T-helper 1 cell treated with Interleukin-12 subunit alpha and Interleukin-12 subunit beta and Interleukin-4 antibody, amounts not matched to agents 30 μg/mL and 1 μg/mL, for 36 hours (primary cell): ENCODE results near the gene GAREM2.

Experiments used
- H3K27ac Mint-ChIP-seq: one replicate; pipeline ENCODE4 v1.8.0; 2021; ENCODE audit warnings: mild to moderate bottlenecking, mixed read lengths
- H3K27me3 Mint-ChIP-seq: one replicate; pipeline ENCODE4 v1.8.0; 2021; ENCODE audit warnings: low read depth, mixed read lengths
- H3K36me3 Mint-ChIP-seq: one replicate; pipeline ENCODE4 v1.8.0; 2021; ENCODE audit warnings: low read depth, mixed read lengths
- H3K4me1 Mint-ChIP-seq: one replicate; pipeline ENCODE4 v1.8.0; 2021; ENCODE audit warnings: low read depth, mixed read lengths
- H3K4me3 Mint-ChIP-seq: one replicate; pipeline ENCODE4 v1.8.0; 2021; ENCODE audit warnings: mild to moderate bottlenecking, moderate library complexity, mixed read lengths
- H3K9me3 Mint-ChIP-seq: one replicate; pipeline ENCODE4 v1.8.0; 2021; ENCODE audit warnings: mixed read lengths

The GAREM2 gene

GRCh38 chr2:26189123-26189522 lies 16.2 kb downstream of the GAREM2 start:
- H3K9me3 Mint-ChIP-seq = no peaks in the 10 kb centered on the region
- peaks cover 13% of the 10 kb centered on the region for H3K36me3 Mint-ChIP-seq
- H3K27me3 Mint-ChIP-seq = no peaks in the 10 kb centered on the region
- H3K27ac Mint-ChIP-seq = no peak overlapping the region
- H3K4me1 Mint-ChIP-seq = peaks cover 5% of the 10 kb centered on the region
- H3K4me3 Mint-ChIP-seq = no peak overlapping the region

DNA sequence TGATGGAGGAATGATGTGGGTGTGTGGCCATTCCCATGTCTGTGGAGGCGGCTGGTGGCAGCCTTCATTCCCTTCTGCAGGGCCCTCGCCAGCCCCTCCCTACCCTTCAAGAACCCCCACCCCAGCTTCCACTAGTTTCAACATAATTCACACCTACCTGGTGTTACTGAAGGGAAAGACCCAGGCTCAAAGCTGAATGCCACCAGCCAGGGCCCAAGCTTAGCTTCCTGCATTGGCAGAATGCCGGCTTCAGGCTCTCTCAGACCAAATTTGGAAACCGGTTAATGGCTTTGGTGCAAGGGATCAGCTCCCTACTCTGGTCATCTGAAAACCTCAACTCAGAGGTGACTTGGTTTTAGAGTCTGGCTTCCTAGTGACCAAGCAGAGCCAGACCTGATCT lies 16.9 kb downstream of the GAREM2 start:
- H3K4me1 Mint-ChIP-seq = peaks cover 5% of the 10 kb centered on the region
- H3K9me3 Mint-ChIP-seq = no peaks in the 10 kb centered on the region
- H3K27ac Mint-ChIP-seq = no peak overlapping the region
- no peak overlapping the region for H3K4me3 Mint-ChIP-seq
- H3K27me3 Mint-ChIP-seq = no peaks in the 10 kb centered on the region
- H3K36me3 Mint-ChIP-seq = peaks cover 18% of the 10 kb centered on the region

DNA sequence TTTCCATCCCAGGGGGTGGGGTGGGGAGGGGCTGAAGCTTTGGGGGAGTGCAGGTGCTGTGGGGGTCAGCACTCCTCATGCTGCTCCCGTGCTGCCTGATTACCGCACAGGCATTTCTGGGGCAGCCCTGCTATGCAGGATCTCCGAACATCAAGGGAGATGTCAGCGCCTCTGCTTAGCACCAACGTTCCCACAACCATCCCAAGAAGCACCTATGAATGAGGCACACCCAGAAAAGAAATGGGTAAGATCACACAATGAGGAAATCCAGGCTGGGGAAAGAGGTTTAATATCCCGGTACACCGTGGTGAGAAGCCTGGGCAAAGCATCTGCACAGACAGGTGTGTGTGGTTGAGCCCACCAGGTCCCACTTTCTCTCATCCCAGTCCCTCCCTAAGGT lies 17.5 kb downstream of the GAREM2 start:
- peaks cover 4% of the 10 kb centered on the region for H3K4me1 Mint-ChIP-seq
- no peaks in the 10 kb centered on the region for H3K9me3 Mint-ChIP-seq
- H3K4me3 Mint-ChIP-seq = no peak overlapping the region
- peaks cover 22% of the 10 kb centered on the region for H3K36me3 Mint-ChIP-seq
- no peak overlapping the region for H3K27ac Mint-ChIP-seq
- H3K27me3 Mint-ChIP-seq = no peaks in the 10 kb centered on the region

GRCh38 chr2:26191316-26192159 lies 18.6 kb downstream of the GAREM2 start:
- no peaks in the 10 kb centered on the region for H3K27me3 Mint-ChIP-seq
- peak overlapping the region; percentile 32 for H3K27ac Mint-ChIP-seq
- H3K9me3 Mint-ChIP-seq = no peaks in the 10 kb centered on the region
- no peaks in the 10 kb centered on the region for H3K4me1 Mint-ChIP-seq
- no peak overlapping the region for H3K4me3 Mint-ChIP-seq
- H3K36me3 Mint-ChIP-seq = peaks cover 27% of the 10 kb centered on the region

DNA sequence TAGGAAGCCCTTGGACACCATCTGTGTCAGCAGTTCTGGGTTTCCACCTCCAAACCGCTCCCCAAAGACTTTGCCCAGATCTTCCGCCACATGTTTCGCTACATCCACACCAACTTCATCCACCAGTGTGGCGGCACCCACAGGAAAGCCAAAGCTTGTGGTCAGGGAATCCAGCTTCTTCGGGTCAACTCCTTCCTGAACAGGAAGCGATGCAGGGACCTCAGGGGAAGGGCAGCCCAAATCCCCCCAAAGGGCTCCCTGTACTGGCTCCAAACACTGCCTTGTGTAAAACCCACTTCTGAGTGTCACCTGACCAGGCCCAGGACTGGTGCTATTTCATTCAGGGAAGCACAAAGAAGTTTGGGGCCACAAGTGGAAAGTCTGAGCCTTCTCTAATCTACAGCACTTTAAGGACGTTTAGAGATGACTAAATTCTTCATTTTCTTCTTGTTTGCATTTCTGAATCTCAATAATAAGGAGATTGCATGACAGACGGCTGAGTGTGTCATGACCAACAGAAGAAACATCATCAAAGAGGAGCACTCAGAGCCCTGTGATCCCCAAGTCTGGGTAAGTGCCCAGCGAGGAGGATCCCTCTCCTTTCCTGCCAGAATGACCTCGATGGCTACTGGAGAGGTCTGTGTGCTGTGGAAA lies 20.8 kb downstream of the GAREM2 start:
- Mint-ChIP-seq H3K27me3 (no peaks in the 10 kb centered on the region), H3K36me3 (peaks cover 39% of the 10 kb centered on the region)

DNA sequence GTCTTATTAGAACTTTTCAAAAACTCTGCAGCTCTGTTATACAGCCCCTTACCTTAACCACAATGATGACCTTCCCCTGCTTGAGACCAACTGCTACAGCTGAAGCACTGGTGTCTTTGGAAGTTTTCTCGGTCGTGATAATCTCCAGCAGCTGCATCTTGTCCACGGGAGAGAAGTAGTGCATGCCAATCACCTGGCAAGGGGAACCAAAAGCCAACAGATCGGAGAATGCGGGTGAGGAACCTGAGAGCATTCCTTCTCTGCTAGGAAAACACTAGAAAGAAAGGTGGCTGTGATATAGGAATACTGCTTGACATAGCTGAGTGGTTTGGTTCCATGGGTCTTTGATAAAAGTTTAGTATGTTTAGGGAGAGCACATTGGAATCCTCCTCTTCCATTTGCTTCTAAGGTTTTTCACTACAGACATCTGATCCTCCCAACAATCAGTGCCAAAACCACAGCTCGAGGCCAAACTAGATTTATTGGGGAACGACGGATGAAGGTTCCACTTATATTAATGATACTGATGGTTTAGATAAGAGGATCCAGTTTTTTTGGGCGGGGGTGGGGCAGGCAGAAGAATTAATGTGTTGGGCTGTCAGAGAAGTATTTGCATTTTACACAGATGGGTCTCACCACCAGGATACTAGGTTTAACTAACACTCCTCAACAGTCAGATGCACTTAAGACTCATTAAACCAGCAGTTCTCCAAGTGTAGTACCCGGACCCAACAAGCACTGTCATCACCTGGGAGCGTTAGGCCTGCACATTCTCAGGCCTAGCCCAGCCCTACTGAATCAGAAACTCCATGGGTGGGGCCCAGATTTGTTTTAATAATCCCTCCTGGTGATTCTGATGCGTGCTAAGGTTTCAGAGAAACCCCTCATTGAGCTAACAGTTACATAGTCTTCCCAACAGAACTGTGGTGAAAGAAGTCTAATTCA lies 22.4 kb downstream of the GAREM2 start:
- H3K4me1 Mint-ChIP-seq = no peaks in the 10 kb centered on the region
- H3K27ac Mint-ChIP-seq = no peak overlapping the region
- no peak overlapping the region for H3K4me3 Mint-ChIP-seq
- no peaks in the 10 kb centered on the region for H3K27me3 Mint-ChIP-seq
- peaks cover 44% of the 10 kb centered on the region for H3K36me3 Mint-ChIP-seq
- H3K9me3 Mint-ChIP-seq = no peaks in the 10 kb centered on the region

More for the DNA sequence above, 20.8 kb downstream of the GAREM2 start:
- Mint-ChIP-seq H3K4me1 (no peaks in the 10 kb centered on the region), H3K27ac (no peak overlapping the region), H3K4me3 (no peak overlapping the region), H3K9me3 (no peaks in the 10 kb centered on the region)

DNA sequence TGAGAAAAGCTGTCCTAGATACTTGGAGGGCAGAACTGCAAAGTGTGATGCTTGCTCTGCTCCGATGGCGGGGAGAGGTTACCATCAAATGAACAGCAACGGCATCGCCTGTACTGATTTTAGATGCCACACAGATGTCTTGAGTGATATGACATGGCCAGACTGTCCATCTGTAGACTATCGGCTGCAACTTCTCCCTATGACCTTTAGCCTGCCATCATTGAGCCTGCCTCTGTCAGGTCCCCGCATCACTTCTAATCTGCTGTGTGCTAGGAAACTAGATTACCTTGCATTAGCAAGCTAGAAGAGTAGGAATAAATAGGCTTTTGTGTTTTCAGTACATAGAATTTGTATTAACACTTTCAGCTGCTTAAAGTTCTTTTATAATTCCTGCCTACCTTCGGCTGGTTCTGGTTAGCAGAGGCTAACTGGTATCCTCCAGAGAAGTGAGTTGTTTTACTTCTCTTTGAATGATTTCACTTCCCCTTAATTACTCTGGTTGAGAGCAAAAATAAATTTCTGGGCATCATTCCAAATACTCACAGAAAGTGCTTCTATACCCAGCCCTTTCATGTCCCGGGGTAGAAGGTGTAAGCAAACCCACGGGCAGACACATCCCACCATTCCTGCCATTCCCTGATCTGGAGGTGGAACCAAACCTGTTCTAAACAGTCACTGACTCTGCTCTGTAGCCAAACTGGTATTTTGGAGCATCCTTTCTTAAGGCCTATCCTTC lies 24.0 kb downstream of the GAREM2 start:
- no peaks in the 10 kb centered on the region for H3K27me3 Mint-ChIP-seq
- H3K27ac Mint-ChIP-seq = no peak overlapping the region
- peaks cover 44% of the 10 kb centered on the region for H3K36me3 Mint-ChIP-seq

DNA sequence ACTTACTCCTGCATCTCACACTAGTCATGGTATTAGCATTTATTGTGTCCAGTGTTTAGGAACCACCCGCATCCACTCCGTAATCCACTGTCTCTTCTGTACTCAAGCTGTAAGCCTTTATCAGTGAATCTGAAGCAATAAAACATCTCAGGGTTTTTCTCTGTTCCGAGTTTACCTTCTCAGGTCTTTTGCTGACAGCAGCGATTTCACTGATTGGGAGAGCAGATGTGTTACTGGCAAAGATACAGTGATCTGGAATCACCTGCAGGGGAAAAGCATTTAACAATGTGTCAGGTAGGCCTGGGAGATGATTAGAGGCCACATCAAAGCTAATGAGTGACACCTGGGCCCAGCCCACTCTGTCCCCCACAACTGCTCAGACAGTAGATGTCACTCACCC lies 24.6 kb downstream of the GAREM2 start:
- peaks cover 48% of the 10 kb centered on the region for H3K36me3 Mint-ChIP-seq
- no peaks in the 10 kb centered on the region for H3K27me3 Mint-ChIP-seq
- H3K4me3 Mint-ChIP-seq = no peak overlapping the region
- H3K9me3 Mint-ChIP-seq = no peaks in the 10 kb centered on the region
- no peak overlapping the region for H3K27ac Mint-ChIP-seq
- H3K4me1 Mint-ChIP-seq = no peaks in the 10 kb centered on the region

More for the DNA sequence above, 24.0 kb downstream of the GAREM2 start:
- Mint-ChIP-seq H3K4me3 (no peak overlapping the region), H3K4me1 (no peaks in the 10 kb centered on the region), H3K9me3 (no peaks in the 10 kb centered on the region)

GRCh38 chr2:26202981-26203490 lies 30.1 kb downstream of the GAREM2 start:
- H3K27ac Mint-ChIP-seq = no peak overlapping the region
- H3K27me3 Mint-ChIP-seq = no peaks in the 10 kb centered on the region
- H3K4me1 Mint-ChIP-seq = no peaks in the 10 kb centered on the region
- H3K4me3 Mint-ChIP-seq = no peak overlapping the region
- no peaks in the 10 kb centered on the region for H3K9me3 Mint-ChIP-seq
- peaks cover 50% of the 10 kb centered on the region for H3K36me3 Mint-ChIP-seq

DNA sequence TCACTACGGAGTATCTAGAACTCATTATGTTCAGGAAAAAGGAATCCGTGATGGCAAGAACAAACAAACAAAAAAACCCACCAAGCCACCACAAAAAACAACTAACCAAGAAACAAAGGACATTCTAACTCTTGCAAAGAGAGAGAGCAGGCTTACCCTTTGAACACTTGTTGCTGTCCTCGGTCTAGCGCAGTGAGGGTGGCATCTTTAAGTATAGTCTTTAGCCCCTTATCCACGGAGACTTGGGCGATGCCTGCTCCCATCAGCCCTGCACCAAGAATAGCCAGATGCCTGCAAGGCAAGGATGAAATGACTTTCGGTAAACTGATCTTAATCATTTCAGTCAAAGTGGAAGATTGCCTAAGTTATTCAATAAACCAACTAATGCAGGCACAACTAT lies 31.0 kb downstream of the GAREM2 start:
- Mint-ChIP-seq H3K9me3 (no peaks in the 10 kb centered on the region), H3K27me3 (no peaks in the 10 kb centered on the region), H3K36me3 (peaks cover 49% of the 10 kb centered on the region), H3K4me1 (no peaks in the 10 kb centered on the region), H3K4me3 (no peak overlapping the region), H3K27ac (no peak overlapping the region)

DNA sequence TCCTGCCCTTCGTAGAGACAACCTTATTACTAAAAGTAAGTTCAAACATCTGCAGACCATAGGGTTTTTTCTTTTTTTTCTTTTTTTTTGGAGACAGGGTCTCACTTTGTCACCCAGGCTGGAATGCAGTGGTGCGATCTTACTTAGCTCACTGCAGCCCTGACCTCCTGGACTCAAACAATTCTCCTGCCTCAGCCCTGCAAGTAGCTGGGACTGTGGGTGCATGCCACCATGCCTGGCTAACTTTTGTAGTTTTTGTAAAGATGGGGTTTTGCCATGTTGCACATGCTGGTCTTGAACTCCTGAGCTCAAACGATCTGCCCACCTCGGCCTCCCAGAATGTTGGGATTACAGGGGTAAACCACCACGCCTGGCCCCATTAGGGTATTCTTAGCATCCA lies 39.1 kb downstream of the GAREM2 start:
- Mint-ChIP-seq H3K36me3 (peaks cover 43% of the 10 kb centered on the region), H3K27me3 (no peaks in the 10 kb centered on the region), H3K27ac (no peak overlapping the region), H3K4me1 (peaks cover 1% of the 10 kb centered on the region), H3K9me3 (no peaks in the 10 kb centered on the region), H3K4me3 (no peak overlapping the region)

DNA sequence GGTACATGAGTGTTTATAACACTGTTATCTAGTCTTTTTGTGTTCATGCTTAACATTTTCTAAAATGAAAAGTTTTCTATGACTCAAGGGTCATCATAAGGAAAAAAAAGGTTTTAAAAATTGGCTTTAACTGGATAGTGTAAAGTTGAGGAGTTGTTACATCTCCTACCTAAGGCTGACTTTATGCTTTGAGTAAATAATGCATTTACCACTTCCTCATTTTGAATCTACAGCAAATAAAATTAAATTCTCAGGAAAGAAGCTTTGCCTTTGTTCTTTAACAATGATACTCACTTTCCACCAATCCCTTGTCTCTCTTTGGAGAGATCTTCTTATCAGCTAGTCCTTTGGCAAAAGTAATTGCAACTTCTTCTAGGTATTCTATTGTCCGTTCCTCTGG lies 41.9 kb downstream of the GAREM2 start:
- peaks cover 1% of the 10 kb centered on the region for H3K4me1 Mint-ChIP-seq
- peaks cover 42% of the 10 kb centered on the region for H3K36me3 Mint-ChIP-seq
- no peak overlapping the region for H3K27ac Mint-ChIP-seq
- H3K4me3 Mint-ChIP-seq = no peak overlapping the region
- H3K9me3 Mint-ChIP-seq = no peaks in the 10 kb centered on the region
- no peaks in the 10 kb centered on the region for H3K27me3 Mint-ChIP-seq

- H3K36me3 Mint-ChIP-seq = peaks cover 41% of the 10 kb centered on the region
- no peak overlapping the region for H3K27ac Mint-ChIP-seq
- peaks cover 1% of the 10 kb centered on the region for H3K4me1 Mint-ChIP-seq
- no peaks in the 10 kb centered on the region for H3K9me3 Mint-ChIP-seq
- no peak overlapping the region for H3K4me3 Mint-ChIP-seq
- no peaks in the 10 kb centered on the region for H3K27me3 Mint-ChIP-seq
Observed at GRCh38 chr2:26215833-26216232, 42.9 kb downstream of the GAREM2 start.

- H3K27ac Mint-ChIP-seq = no peak overlapping the region
- H3K4me3 Mint-ChIP-seq = no peak overlapping the region
- peaks cover 39% of the 10 kb centered on the region for H3K36me3 Mint-ChIP-seq
- H3K4me1 Mint-ChIP-seq = peaks cover 1% of the 10 kb centered on the region
- no peaks in the 10 kb centered on the region for H3K9me3 Mint-ChIP-seq
- H3K27me3 Mint-ChIP-seq = no peaks in the 10 kb centered on the region
Observed at GRCh38 chr2:26216587-26216986, 43.7 kb downstream of the GAREM2 start.
